ENCODE results near the gene ADAMTS8.

The ADAMTS8 gene

GRCh38 chr11:130397780-130398179 lies 30.6 kb downstream of the ADAMTS8 start:
- Histone ChIP-seq H3K9me3 (ENCODE audit: control insufficient read depth, low read depth, low read length) (no peaks in the 10 kb centered on the region), H3K27ac (ENCODE audit: low read length) (no peak overlapping the region), H3K9ac (ENCODE audit: low read length) (no peak overlapping the region), H3K4me1 (ENCODE audit: control insufficient read depth, low read depth, low read length) (peaks cover 5% of the 10 kb centered on the region), H3K36me3 (ENCODE audit: control insufficient read depth, low read depth, low read length) (no peaks in the 10 kb centered on the region), H3K27me3 (ENCODE audit: control insufficient read depth, insufficient read depth, low read length) (no peaks in the 10 kb centered on the region), H3K4me3 (ENCODE audit: low read length) (no peak overlapping the region)

DNA sequence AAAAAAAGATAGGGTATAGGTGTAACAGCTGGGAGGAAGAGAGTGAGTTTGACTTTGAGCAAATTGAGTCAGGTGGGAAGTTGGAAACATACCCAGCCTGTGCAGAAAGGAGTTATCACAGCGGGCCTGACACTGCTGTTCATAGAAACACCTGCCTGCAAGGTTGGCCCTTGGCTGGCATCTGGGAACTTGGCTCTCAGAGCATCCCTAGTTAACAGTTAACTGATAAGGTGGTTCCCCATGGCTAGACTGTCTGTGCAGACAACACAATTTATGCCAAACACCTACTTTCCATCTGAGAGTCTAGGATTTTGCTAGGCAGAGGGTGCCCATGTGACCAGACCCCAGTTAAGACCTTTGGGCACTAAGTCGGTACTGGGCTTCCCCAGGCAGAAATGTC lies 31.4 kb downstream of the ADAMTS8 start:
- H3K27ac ChIP-seq (ENCODE audit: low read length): no peak overlapping the region
- H3K9ac ChIP-seq (ENCODE audit: low read length): no peak overlapping the region
- no peaks in the 10 kb centered on the region for H3K9me3 ChIP-seq (ENCODE audit: control insufficient read depth, low read depth, low read length)
- H3K27me3 ChIP-seq (ENCODE audit: control insufficient read depth, insufficient read depth, low read length): no peaks in the 10 kb centered on the region
- no peak overlapping the region for H3K4me3 ChIP-seq (ENCODE audit: low read length)
- peaks cover 2% of the 10 kb centered on the region for H3K4me1 ChIP-seq (ENCODE audit: control insufficient read depth, low read depth, low read length)
- no peaks in the 10 kb centered on the region for H3K36me3 ChIP-seq (ENCODE audit: control insufficient read depth, low read depth, low read length)

DNA sequence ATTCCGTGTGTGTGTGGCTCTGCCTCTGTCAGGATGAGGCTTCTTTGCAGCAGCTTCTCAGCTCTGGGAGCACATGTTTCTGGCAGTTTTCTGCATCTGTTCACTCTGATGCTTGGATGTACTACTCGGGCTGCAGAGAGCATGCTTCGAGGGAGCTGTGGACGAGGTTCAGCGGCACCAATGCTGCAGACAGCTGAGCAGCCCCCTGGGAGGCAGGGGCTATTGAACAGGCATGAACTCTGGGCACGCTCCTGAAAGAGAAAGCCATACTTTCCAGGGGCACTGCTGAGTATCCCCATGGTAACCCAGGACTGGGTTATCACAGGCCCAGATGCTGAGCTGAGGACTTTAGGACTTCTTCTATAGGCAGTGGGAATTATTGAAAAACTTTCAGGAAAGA lies 33.8 kb downstream of the ADAMTS8 start:
- H3K4me3 ChIP-seq (ENCODE audit: low read length): no peak overlapping the region

GRCh38 chr11:130391711-130392110 lies 36.7 kb downstream of the ADAMTS8 start:
- Histone ChIP-seq H3K4me3 (ENCODE audit: low read length) (no peak overlapping the region), H3K9ac (ENCODE audit: low read length) (no peak overlapping the region), H3K4me1 (ENCODE audit: control insufficient read depth, low read depth, low read length) (peaks cover 3% of the 10 kb centered on the region), H3K27me3 (ENCODE audit: control insufficient read depth, insufficient read depth, low read length) (no peaks in the 10 kb centered on the region), H3K36me3 (ENCODE audit: control insufficient read depth, low read depth, low read length) (no peaks in the 10 kb centered on the region), H3K27ac (ENCODE audit: low read length) (no peak overlapping the region), H3K9me3 (ENCODE audit: control insufficient read depth, low read depth, low read length) (no peaks in the 10 kb centered on the region)

More for the DNA sequence above, 33.8 kb downstream of the ADAMTS8 start:
- H3K27ac ChIP-seq (ENCODE audit: low read length): no peak overlapping the region
- no peaks in the 10 kb centered on the region for H3K27me3 ChIP-seq (ENCODE audit: control insufficient read depth, insufficient read depth, low read length)
- peaks cover 6% of the 10 kb centered on the region for H3K4me1 ChIP-seq (ENCODE audit: control insufficient read depth, low read depth, low read length)
- no peak overlapping the region for H3K9ac ChIP-seq (ENCODE audit: low read length)
- H3K36me3 ChIP-seq (ENCODE audit: control insufficient read depth, low read depth, low read length): no peaks in the 10 kb centered on the region
- H3K9me3 ChIP-seq (ENCODE audit: control insufficient read depth, low read depth, low read length): no peaks in the 10 kb centered on the region

DNA sequence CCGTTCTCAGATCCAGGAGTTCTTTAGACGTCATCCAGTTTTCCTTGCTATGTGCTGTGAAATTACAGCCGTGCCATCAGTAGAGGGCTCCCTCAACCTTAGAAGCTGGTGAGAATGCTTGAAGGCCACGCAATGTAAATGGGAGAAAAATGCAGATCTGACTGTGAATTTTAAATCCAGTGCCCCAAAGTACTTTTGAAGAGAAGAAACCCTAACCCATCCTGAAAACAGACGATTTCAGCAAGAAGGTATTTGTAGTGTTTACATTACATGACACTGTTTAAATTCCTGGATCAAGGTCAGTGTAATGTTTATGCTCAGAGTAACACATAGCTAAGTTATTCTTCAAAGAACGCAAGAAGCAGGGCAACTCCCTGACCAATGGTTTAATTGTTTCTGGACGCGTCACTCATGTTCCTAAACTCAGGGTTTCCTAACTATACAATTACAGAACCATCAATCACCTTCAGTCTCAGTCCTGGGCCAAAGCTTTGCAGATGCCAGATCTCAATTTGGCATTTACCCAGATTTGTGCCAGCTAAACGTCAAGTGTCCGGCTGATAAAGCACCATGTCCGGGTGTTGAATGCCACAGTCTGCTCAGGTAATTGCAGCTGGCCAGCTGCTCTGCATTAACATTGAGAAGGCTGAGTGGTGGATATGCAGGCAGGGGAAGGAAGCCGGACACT lies 38.2 kb downstream of the ADAMTS8 start:
- Histone ChIP-seq H3K27me3 (ENCODE audit: control insufficient read depth, insufficient read depth, low read length) (no peaks in the 10 kb centered on the region), H3K27ac (ENCODE audit: low read length) (no peak overlapping the region)

GRCh38 chr11:130389335-130389935 lies 39.0 kb downstream of the ADAMTS8 start:
- H3K36me3 ChIP-seq (ENCODE audit: control insufficient read depth, low read depth, low read length): no peaks in the 10 kb centered on the region
- H3K27ac ChIP-seq (ENCODE audit: low read length): no peak overlapping the region
- no peaks in the 10 kb centered on the region for H3K9me3 ChIP-seq (ENCODE audit: control insufficient read depth, low read depth, low read length)
- no peaks in the 10 kb centered on the region for H3K27me3 ChIP-seq (ENCODE audit: control insufficient read depth, insufficient read depth, low read length)
- no peak overlapping the region for H3K4me3 ChIP-seq (ENCODE audit: low read length)
- H3K4me1 ChIP-seq (ENCODE audit: control insufficient read depth, low read depth, low read length): peaks cover 5% of the 10 kb centered on the region
- H3K9ac ChIP-seq (ENCODE audit: low read length): no peak overlapping the region

More for the DNA sequence above, 38.2 kb downstream of the ADAMTS8 start:
- Histone ChIP-seq H3K9ac (ENCODE audit: low read length) (no peak overlapping the region), H3K9me3 (ENCODE audit: control insufficient read depth, low read depth, low read length) (no peaks in the 10 kb centered on the region), H3K36me3 (ENCODE audit: control insufficient read depth, low read depth, low read length) (no peaks in the 10 kb centered on the region), H3K4me3 (ENCODE audit: low read length) (no peak overlapping the region), H3K4me1 (ENCODE audit: control insufficient read depth, low read depth, low read length) (peaks cover 3% of the 10 kb centered on the region)

GRCh38 chr11:130388607-130389205 lies 39.7 kb downstream of the ADAMTS8 start:
- H3K4me1 ChIP-seq (ENCODE audit: control insufficient read depth, low read depth, low read length): peaks cover 12% of the 10 kb centered on the region
- H3K4me3 ChIP-seq (ENCODE audit: low read length): no peak overlapping the region
- H3K36me3 ChIP-seq (ENCODE audit: control insufficient read depth, low read depth, low read length): no peaks in the 10 kb centered on the region
- no peaks in the 10 kb centered on the region for H3K27me3 ChIP-seq (ENCODE audit: control insufficient read depth, insufficient read depth, low read length)
- H3K9ac ChIP-seq (ENCODE audit: low read length): no peak overlapping the region
- H3K9me3 ChIP-seq (ENCODE audit: control insufficient read depth, low read depth, low read length): no peaks in the 10 kb centered on the region
- no peak overlapping the region for H3K27ac ChIP-seq (ENCODE audit: low read length)

DNA sequence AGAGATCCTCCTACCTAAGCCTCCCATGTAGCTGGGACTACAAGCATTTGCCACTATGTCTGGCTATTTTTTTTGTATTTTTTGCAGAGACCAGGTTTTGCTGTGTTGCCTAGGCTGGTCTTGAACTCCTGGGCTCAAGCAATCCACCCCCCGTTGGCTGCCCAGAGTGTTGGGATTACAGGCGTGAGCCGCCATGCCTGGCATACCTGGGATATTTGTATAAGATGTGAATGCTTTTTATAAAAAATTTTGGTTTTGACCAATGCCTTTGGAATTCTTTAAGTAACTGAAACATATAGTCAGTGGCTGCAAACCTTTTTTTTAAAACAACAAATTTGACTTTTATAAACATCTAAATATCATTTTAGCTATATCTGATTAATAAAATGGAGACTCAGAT lies 42.4 kb downstream of the ADAMTS8 start:
- H3K27me3 ChIP-seq (ENCODE audit: control insufficient read depth, insufficient read depth, low read length): no peaks in the 10 kb centered on the region
- peaks cover 27% of the 10 kb centered on the region for H3K4me1 ChIP-seq (ENCODE audit: control insufficient read depth, low read depth, low read length)
- H3K9ac ChIP-seq (ENCODE audit: low read length): no peak overlapping the region
- H3K36me3 ChIP-seq (ENCODE audit: control insufficient read depth, low read depth, low read length): no peaks in the 10 kb centered on the region
- no peak overlapping the region for H3K27ac ChIP-seq (ENCODE audit: low read length)
- H3K4me3 ChIP-seq (ENCODE audit: low read length): no peak overlapping the region
- H3K9me3 ChIP-seq (ENCODE audit: control insufficient read depth, low read depth, low read length): no peaks in the 10 kb centered on the region

GRCh38 chr11:130383344-130384211 lies 44.8 kb downstream of the ADAMTS8 start:
- Histone ChIP-seq H3K4me3 (ENCODE audit: low read length) (no peak overlapping the region), H3K27me3 (ENCODE audit: control insufficient read depth, insufficient read depth, low read length) (no peaks in the 10 kb centered on the region), H3K27ac (ENCODE audit: low read length) (peak overlapping the region; percentile 50), H3K9ac (ENCODE audit: low read length) (peak overlapping the region; percentile 2), H3K36me3 (ENCODE audit: control insufficient read depth, low read depth, low read length) (no peaks in the 10 kb centered on the region), H3K4me1 (ENCODE audit: control insufficient read depth, low read depth, low read length) (peaks cover 29% of the 10 kb centered on the region), H3K9me3 (ENCODE audit: control insufficient read depth, low read depth, low read length) (no peaks in the 10 kb centered on the region)

GRCh38 chr11:130381317-130381716 lies 47.1 kb downstream of the ADAMTS8 start:
- H3K27ac ChIP-seq (ENCODE audit: low read length): no peak overlapping the region
- H3K4me1 ChIP-seq (ENCODE audit: control insufficient read depth, low read depth, low read length): peaks cover 39% of the 10 kb centered on the region
- H3K9me3 ChIP-seq (ENCODE audit: control insufficient read depth, low read depth, low read length): no peaks in the 10 kb centered on the region
- H3K36me3 ChIP-seq (ENCODE audit: control insufficient read depth, low read depth, low read length): no peaks in the 10 kb centered on the region
- H3K27me3 ChIP-seq (ENCODE audit: control insufficient read depth, insufficient read depth, low read length): no peaks in the 10 kb centered on the region
- H3K9ac ChIP-seq (ENCODE audit: low read length): no peak overlapping the region
- no peak overlapping the region for H3K4me3 ChIP-seq (ENCODE audit: low read length)

DNA sequence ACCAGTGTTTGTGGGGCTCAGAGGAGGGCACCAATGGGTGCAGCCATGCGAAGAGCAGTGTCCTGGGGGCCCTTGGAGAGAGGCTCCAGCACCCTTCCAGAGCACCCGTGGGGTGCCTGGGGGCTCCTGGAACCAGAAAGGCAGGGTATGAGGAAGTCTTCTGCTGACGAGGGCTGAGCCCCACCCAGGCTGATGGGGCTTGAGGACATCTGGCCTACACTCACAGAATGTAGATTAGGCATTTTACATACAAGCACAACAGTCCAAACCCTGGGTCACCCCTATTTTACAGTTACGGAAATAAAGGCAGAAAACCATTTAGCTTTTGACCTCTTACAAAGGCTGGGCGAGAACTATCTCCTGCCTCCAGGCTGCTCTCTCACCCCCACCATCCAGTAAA lies 47.6 kb downstream of the ADAMTS8 start:
- H3K27ac ChIP-seq (ENCODE audit: low read length): no peak overlapping the region
- no peaks in the 10 kb centered on the region for H3K27me3 ChIP-seq (ENCODE audit: control insufficient read depth, insufficient read depth, low read length)
- H3K4me1 ChIP-seq (ENCODE audit: control insufficient read depth, low read depth, low read length): peaks cover 39% of the 10 kb centered on the region
- no peak overlapping the region for H3K4me3 ChIP-seq (ENCODE audit: low read length)
- no peak overlapping the region for H3K9ac ChIP-seq (ENCODE audit: low read length)
- H3K36me3 ChIP-seq (ENCODE audit: control insufficient read depth, low read depth, low read length): no peaks in the 10 kb centered on the region
- no peaks in the 10 kb centered on the region for H3K9me3 ChIP-seq (ENCODE audit: control insufficient read depth, low read depth, low read length)

Data from iPS-18a (cell line).